Measurements from ENCODE around the gene GAS2. TPM values are rescaled to one million over a fixed set of nuclear protein-coding genes. Genes with fewer than 3 reads are reported as not detected.

GAS2 gene
- total RNA-seq, 1 donor from 2014 or later = 1.7 TPM

- intact Hi-C loops (cut with micrococcal nuclease) = no loop called here
These were observed 58.7 kb downstream of the GAS2 start for GRCh38 chr11:22725079-22725478.

GRCh38 chr11:22728600-22729389 lies 62.4 kb downstream of the GAS2 start:
- intact Hi-C loops (cut with micrococcal nuclease) = no loop called here

- intact Hi-C loops (cut with micrococcal nuclease) = no loop called here
These were observed 63.9 kb downstream of the GAS2 start for GRCh38 chr11:22730319-22730718.

GRCh38 chr11:22732588-22732987 lies 66.2 kb downstream of the GAS2 start:
- intact Hi-C loops (cut with micrococcal nuclease) = no loop called here

- intact Hi-C loops (cut with micrococcal nuclease) = no loop called here
These were observed 67.3 kb downstream of the GAS2 start for GRCh38 chr11:22733475-22734248.

- intact Hi-C loops (cut with micrococcal nuclease) = no loop called here
These were observed 68.4 kb downstream of the GAS2 start for GRCh38 chr11:22734628-22735345.

GRCh38 chr11:22742157-22742613 lies 75.8 kb downstream of the GAS2 start:
- intact Hi-C loops (cut with micrococcal nuclease) = no loop called here

- intact Hi-C loops (cut with micrococcal nuclease) = no loop called here
These were observed 83.1 kb downstream of the GAS2 start for GRCh38 chr11:22749536-22749935.

- intact Hi-C loops (cut with micrococcal nuclease) = no loop called here
These were observed 86.5 kb downstream of the GAS2 start for GRCh38 chr11:22752908-22753310.

GRCh38 chr11:22753416-22753815 lies 87.0 kb downstream of the GAS2 start:
- intact Hi-C loops (cut with micrococcal nuclease) = no loop called here

GRCh38 chr11:22761066-22761465 lies 94.7 kb downstream of the GAS2 start:
- intact Hi-C loops (cut with micrococcal nuclease) = no loop called here

- intact Hi-C loops (cut with micrococcal nuclease) = no loop called here
These were observed 96.8 kb downstream of the GAS2 start for GRCh38 chr11:22763166-22763565.

GRCh38 chr11:22764735-22765134 lies 98.3 kb downstream of the GAS2 start:
- intact Hi-C loops (cut with micrococcal nuclease) = no loop called here

GRCh38 chr11:22768281-22768680 lies 101.9 kb downstream of the GAS2 start:
- intact Hi-C loops (cut with micrococcal nuclease) = no loop called here

GRCh38 chr11:22769081-22769480 lies 102.7 kb downstream of the GAS2 start:
- intact Hi-C loops (cut with micrococcal nuclease) = no loop called here

GRCh38 chr11:22774716-22775115 lies 108.3 kb downstream of the GAS2 start:
- intact Hi-C loops (cut with micrococcal nuclease) = no loop called here

GRCh38 chr11:22775248-22775647 lies 108.8 kb downstream of the GAS2 start:
- intact Hi-C loops (cut with micrococcal nuclease) = no loop called here

GRCh38 chr11:22778642-22779041 lies 112.2 kb downstream of the GAS2 start:
- intact Hi-C loops (cut with micrococcal nuclease) = no loop called here

- intact Hi-C loops (cut with micrococcal nuclease) = no loop called here
These were observed 113.4 kb downstream of the GAS2 start for GRCh38 chr11:22779850-22780249.

GRCh38 chr11:22780952-22781593 lies 114.7 kb downstream of the GAS2 start:
- intact Hi-C loops (cut with micrococcal nuclease) = no loop called here

GRCh38 chr11:22785251-22785650 lies 118.8 kb downstream of the GAS2 start:
- intact Hi-C loops (cut with micrococcal nuclease) = loop anchor here (5.0 kb wide), 1 partner anchor 118 kb away; the partner anchor contains the start of gene GAS2
